HG02571 (cell line): Measurements from ENCODE around the gene ALCAM.

Experiments used
- ATAC-seq: cut with Tn5 transposase; IDR thresholded peaks from one replicate; pipeline ENCODE4 v1.9.1; 2021; ENCODE audit warnings: mild to moderate bottlenecking, moderate library complexity; ENCODE audit not compliant: unreplicated experiment

Gene ALCAM

GRCh38 chr3:105366326-105367062, at the start of gene ALCAM:
ALCAM (plus strand) TSS chr3:105366909.
- peak; percentile 54 for ATAC-seq

GRCh38 chr3:105317841-105318240, 48.9 kb upstream of the ALCAM start:
- ATAC-seq, result no peak

GRCh38 chr3:105322570-105323273, 44.0 kb upstream of the ALCAM start:
- ATAC-seq, result peak; percentile 97

GRCh38 chr3:105323274-105323599, 43.5 kb upstream of the ALCAM start:
- ATAC-seq, result peak; percentile 40

GRCh38 chr3:105324951-105325350, 41.8 kb upstream of the ALCAM start:
- no peak for ATAC-seq

- no peak for ATAC-seq
Measured at GRCh38 chr3:105327662-105328337, 38.9 kb upstream of the ALCAM start.

GRCh38 chr3:105328338-105328730, 38.4 kb upstream of the ALCAM start:
- no peak for ATAC-seq

- ATAC-seq, result no peak
Measured at GRCh38 chr3:105332961-105333360, 33.7 kb upstream of the ALCAM start.

- ATAC-seq, result no peak
Measured at GRCh38 chr3:105334138-105334882, 32.4 kb upstream of the ALCAM start.

GRCh38 chr3:105339946-105340345, 26.8 kb upstream of the ALCAM start:
- ATAC-seq, result no peak

GRCh38 chr3:105343991-105344390, 22.7 kb upstream of the ALCAM start:
- ATAC-seq, result no peak

- ATAC-seq, result no peak
Measured at GRCh38 chr3:105345156-105345555, 21.6 kb upstream of the ALCAM start.

GRCh38 chr3:105347625-105348302, 18.9 kb upstream of the ALCAM start:
- ATAC-seq, result peak; percentile 85

GRCh38 chr3:105348307-105348706, 18.4 kb upstream of the ALCAM start:
- ATAC-seq, result no peak

- ATAC-seq, result no peak
Measured at GRCh38 chr3:105349684-105350387, 16.9 kb upstream of the ALCAM start.

GRCh38 chr3:105351821-105352220, 14.9 kb upstream of the ALCAM start:
- no peak for ATAC-seq

- ATAC-seq, result no peak
Measured at GRCh38 chr3:105352976-105353375, 13.7 kb upstream of the ALCAM start.

GRCh38 chr3:105353485-105354161, 13.1 kb upstream of the ALCAM start:
- no peak for ATAC-seq

GRCh38 chr3:105354429-105354828, 12.3 kb upstream of the ALCAM start:
- ATAC-seq, result no peak
